Trophoblast cell (in vitro differentiated cells and primary cell): ENCODE results near the gene NRXN3.

Experiments used
- DNase-seq, 2 donors: peaks; one replicate each; pipeline ENCODE4 v3.0.0-alpha.2; 2016
- H2AFZ ChIP-seq: 2 replicates; pipeline ENCODE4 v1.6.1; 2013; ENCODE audit warnings: low read length, moderate library complexity, mild to moderate bottlenecking; ENCODE audit not compliant: insufficient read depth, poor library complexity
- H2AK5ac ChIP-seq: 2 replicates; pipeline ENCODE4 v1.6.1; 2013; ENCODE audit warnings: mild to moderate bottlenecking, low read length
- H2BK120ac ChIP-seq: 2 replicates; pipeline ENCODE4 v1.6.1; 2013; ENCODE audit warnings: low read length, mild to moderate bottlenecking, moderate library complexity; ENCODE audit not compliant: insufficient read depth, poor library complexity
- H2BK12ac ChIP-seq: 2 replicates; pipeline ENCODE4 v1.6.1; 2013; ENCODE audit warnings: mild to moderate bottlenecking, low read length, moderate library complexity
- H2BK5ac ChIP-seq: 2 replicates; pipeline ENCODE4 v1.6.1; 2013; ENCODE audit warnings: low read length, low read depth, moderate library complexity, mild to moderate bottlenecking; ENCODE audit not compliant: poor library complexity
- H3K14ac ChIP-seq: 2 replicates; pipeline ENCODE4 v1.6.1; 2013; ENCODE audit warnings: mild to moderate bottlenecking, low read length
- H3K18ac ChIP-seq: 2 replicates; pipeline ENCODE4 v1.6.1; 2013; ENCODE audit warnings: mild to moderate bottlenecking, low read length
- H3K23ac ChIP-seq: 2 replicates; pipeline ENCODE4 v1.6.1; 2013; ENCODE audit warnings: low read length
- H3K27ac ChIP-seq: 2 replicates; pipeline ENCODE4 v1.5.1; 2013; ENCODE audit warnings: low read depth, mild to moderate bottlenecking, inconsistent platforms, low read length, moderate library complexity
- H3K27me3 ChIP-seq: 2 replicates; pipeline ENCODE4 v1.6.1; 2013; ENCODE audit warnings: inconsistent platforms, mild to moderate bottlenecking, low read length, moderate library complexity; ENCODE audit not compliant: insufficient read depth
- H3K36me3 ChIP-seq, 2 experiments: 1 replicate in 1 of 2; 2 replicates in 1 of 2; pipeline ENCODE4 v1.6.1; 2013; ENCODE audit warnings: low read length in 2 of 2, mild to moderate bottlenecking in 2 of 2, moderate library complexity in 1 of 2; ENCODE audit not compliant: insufficient read depth in 2 of 2, control insufficient read depth in 1 of 2
- H3K4ac ChIP-seq: 2 replicates; pipeline ENCODE4 v1.6.1; 2013; ENCODE audit warnings: low read depth, mild to moderate bottlenecking, low read length, moderate library complexity
- H3K4me1 ChIP-seq, 2 experiments: 1 replicate in 1 of 2; 2 replicates in 1 of 2; pipeline ENCODE4 v1.6.1; 2013; ENCODE audit warnings: low read length in 2 of 2, mild to moderate bottlenecking in 2 of 2, moderate library complexity in 1 of 2; ENCODE audit not compliant: insufficient read depth in 2 of 2, control insufficient read depth in 1 of 2
- H3K4me2 ChIP-seq: 2 replicates; pipeline ENCODE4 v1.6.1; 2013; ENCODE audit warnings: inconsistent platforms, mild to moderate bottlenecking, low read length, moderate library complexity
- H3K4me3 ChIP-seq: 2 replicates; pipeline ENCODE4 v1.5.1; 2013; ENCODE audit warnings: mild to moderate bottlenecking, low read depth, low read length, inconsistent platforms
- H3K79me1 ChIP-seq: one replicate; pipeline ENCODE4 v1.6.1; 2013; ENCODE audit warnings: low read length
- H3K79me2 ChIP-seq: 2 replicates; pipeline ENCODE4 v1.6.1; 2013; ENCODE audit warnings: low read length, mild to moderate bottlenecking; ENCODE audit not compliant: control insufficient read depth, insufficient read depth, poor library complexity
- H3K9ac ChIP-seq: 2 replicates; pipeline ENCODE4 v1.6.1; 2013; ENCODE audit warnings: mild to moderate bottlenecking, low read length
- H3K9me3 ChIP-seq: 2 replicates; pipeline ENCODE4 v1.6.1; 2013; ENCODE audit warnings: low read depth, mild to moderate bottlenecking, control low read depth, inconsistent platforms, low read length; ENCODE audit not compliant: insufficient read depth
- H4K12ac ChIP-seq: 2 replicates; pipeline ENCODE4 v1.6.1; 2013; ENCODE audit warnings: low read depth, mild to moderate bottlenecking, low read length, moderate library complexity
- H4K8ac ChIP-seq: 2 replicates; pipeline ENCODE4 v1.6.1; 2013; ENCODE audit warnings: low read depth, mild to moderate bottlenecking, low read length, moderate library complexity
- H4K91ac ChIP-seq: one replicate; pipeline ENCODE4 v1.6.1; 2013; ENCODE audit warnings: low read depth, mild to moderate bottlenecking, low read length, moderate library complexity
- WGBS: extraction: QIAGEN DNeasy Blood & Tissue Kit; methylation state at CpG from one replicate; pipeline ENCODE4 v1.1.7; 2013; ENCODE audit warnings: missing lambda C conversion rate; ENCODE audit not compliant: insufficient read length, insufficient coverage; ENCODE audit errors: extremely low coverage; 5-methylcytosine and 5-hydroxymethylcytosine counted together

Gene NRXN3

DNA sequence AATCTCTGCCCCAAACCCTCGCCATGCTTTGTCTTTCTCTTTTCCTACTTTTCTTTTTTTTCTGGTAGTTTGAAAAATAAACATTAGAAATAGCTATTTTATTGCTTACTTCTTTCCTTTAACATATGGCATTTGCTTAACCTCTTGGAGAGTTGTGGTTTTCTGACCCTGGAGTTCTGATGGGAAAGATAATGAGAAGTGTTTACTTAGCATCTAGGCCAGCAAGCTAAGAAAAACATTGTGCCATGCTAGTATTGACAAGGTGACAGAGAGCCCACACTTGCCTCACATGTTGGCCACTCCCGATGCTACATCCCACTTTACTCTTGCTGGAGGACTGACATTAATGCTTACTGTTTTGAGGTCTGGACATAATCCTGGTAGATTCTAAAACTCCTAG lies 1154.9 kb downstream of the NRXN3 start:
- Histone ChIP-seq H2AK5ac (no peak overlapping the region), H4K8ac (no peak overlapping the region), H3K18ac (no peak overlapping the region), H2BK12ac (no peak overlapping the region), H2BK5ac (no peak overlapping the region), H2AFZ (no peak overlapping the region), H2BK120ac (no peak overlapping the region), H3K4ac (no peak overlapping the region), H3K9me3 (no peaks in the 10 kb centered on the region), H3K4me1 (no peaks in the 10 kb centered on the region), H3K9ac (no peak overlapping the region), H3K23ac (no peak overlapping the region), H3K27me3 (no peaks in the 10 kb centered on the region), H4K12ac (no peak overlapping the region), H4K91ac (no peak overlapping the region), H3K14ac (no peak overlapping the region), H3K4me3 (no peak overlapping the region), H3K27ac (peak overlapping the region; percentile 10), H3K36me3 (no peaks in the 10 kb centered on the region), H3K79me2 (no peaks in the 10 kb centered on the region), H3K4me2 (no peak overlapping the region), H3K79me1 (no peaks in the 10 kb centered on the region)
- no peak for DNase-seq
- no CpG with 5 or more reads among the region's 2 CpGs for WGBS

DNA sequence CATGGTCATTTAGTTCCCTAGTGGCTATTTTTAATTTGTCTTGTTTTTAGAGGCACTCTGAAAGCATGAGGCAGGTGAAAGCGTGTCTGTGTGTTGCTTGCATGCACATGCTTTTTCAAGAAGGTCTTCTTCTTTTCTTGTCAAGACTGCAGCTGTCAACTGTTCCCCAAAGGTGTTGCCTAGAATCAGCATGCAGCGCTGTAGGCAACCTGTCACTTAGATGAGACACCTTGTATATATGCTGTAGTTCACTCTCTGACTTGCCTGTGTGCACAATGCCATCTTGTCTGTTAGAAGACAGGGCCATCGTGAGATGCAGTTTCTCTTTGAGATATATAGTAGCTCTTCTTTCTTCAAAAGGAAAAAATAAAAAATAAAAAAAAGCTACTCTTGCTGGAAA lies 1155.4 kb downstream of the NRXN3 start:
- Histone ChIP-seq H4K8ac (no peak overlapping the region), H3K79me1 (no peaks in the 10 kb centered on the region), H3K27ac (no peak overlapping the region), H2BK12ac (no peak overlapping the region), H2AFZ (no peak overlapping the region), H3K4me3 (no peak overlapping the region), H3K4ac (no peak overlapping the region), H3K23ac (no peak overlapping the region), H3K9me3 (no peaks in the 10 kb centered on the region), H2BK5ac (no peak overlapping the region), H2AK5ac (no peak overlapping the region), H3K14ac (no peak overlapping the region), H3K9ac (no peak overlapping the region), H3K36me3 (no peaks in the 10 kb centered on the region), H3K4me1 (no peaks in the 10 kb centered on the region), H3K4me2 (no peak overlapping the region), H4K91ac (no peak overlapping the region), H3K79me2 (no peaks in the 10 kb centered on the region), H2BK120ac (no peak overlapping the region), H3K27me3 (no peaks in the 10 kb centered on the region), H3K18ac (no peak overlapping the region), H4K12ac (no peak overlapping the region)
- no CpG with 5 or more reads among the region's 3 CpGs for WGBS
- no peak for DNase-seq

DNA sequence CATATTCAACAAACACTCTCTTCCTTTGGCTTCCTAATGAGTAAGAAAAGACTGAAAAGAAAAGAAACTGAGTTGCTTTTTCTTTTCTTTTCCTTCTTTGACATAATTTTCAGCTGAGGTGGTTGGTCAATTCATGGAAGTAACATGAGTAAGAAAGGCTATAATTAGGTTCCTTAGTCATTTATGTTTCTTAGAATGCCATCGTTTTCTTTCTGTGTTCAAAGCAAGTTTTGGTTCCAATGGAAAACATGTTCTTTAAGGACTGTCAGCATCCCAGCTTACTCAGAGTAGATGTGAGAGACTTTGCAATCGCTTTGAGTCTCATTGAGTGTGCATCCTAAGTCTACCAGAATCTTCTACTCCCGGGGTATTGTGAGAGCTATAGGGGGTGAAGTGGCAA lies 1158.7 kb downstream of the NRXN3 start:
- DNase-seq = no peak
- Histone ChIP-seq H3K4me3 (no peak overlapping the region), H3K9ac (no peak overlapping the region), H2AFZ (no peak overlapping the region), H3K4ac (no peak overlapping the region), H3K4me2 (no peak overlapping the region), H3K14ac (no peak overlapping the region), H3K23ac (no peak overlapping the region), H2BK5ac (no peak overlapping the region), H4K12ac (no peak overlapping the region), H3K18ac (no peak overlapping the region), H3K27me3 (no peaks in the 10 kb centered on the region), H2BK12ac (no peak overlapping the region), H3K9me3 (no peaks in the 10 kb centered on the region), H4K8ac (no peak overlapping the region), H3K4me1 (peaks cover 0 to 2% of the 10 kb centered on the region in 2 experiments), H4K91ac (no peak overlapping the region), H3K27ac (no peak overlapping the region), H2BK120ac (no peak overlapping the region), H3K79me1 (no peaks in the 10 kb centered on the region), H3K79me2 (no peaks in the 10 kb centered on the region), H3K36me3 (no peaks in the 10 kb centered on the region), H2AK5ac (no peak overlapping the region)
- WGBS = no CpG with 5 or more reads among the region's 3 CpGs

DNA sequence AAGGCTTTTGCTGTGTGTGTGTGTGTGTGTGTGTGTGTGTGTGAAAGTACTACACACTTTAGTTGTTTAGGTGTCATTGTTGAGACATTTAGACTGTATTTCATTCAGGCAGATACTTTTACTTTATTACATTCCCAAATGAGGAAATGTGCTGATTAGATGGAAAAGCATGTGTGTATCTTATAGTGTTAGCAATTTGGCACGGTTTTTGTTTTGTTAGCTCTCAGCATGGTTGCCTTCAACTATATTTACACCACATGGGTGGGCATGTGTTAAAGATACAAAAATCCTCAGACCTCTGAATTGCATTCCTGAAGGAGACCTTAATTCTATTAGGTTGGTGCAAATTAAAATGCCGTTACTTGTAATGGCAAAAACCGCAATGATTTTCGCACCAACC lies 1161.7 kb downstream of the NRXN3 start:
- no peak overlapping the region for H3K9ac ChIP-seq
- DNase-seq = no peak
- no peak overlapping the region for H3K18ac ChIP-seq
- no peak overlapping the region for H2AFZ ChIP-seq
- WGBS = no CpG with 5 or more reads among the region's 4 CpGs
- H3K14ac ChIP-seq = no peak overlapping the region
- no peak overlapping the region for H3K27ac ChIP-seq
- no peak overlapping the region for H3K4ac ChIP-seq
- H2BK5ac ChIP-seq = no peak overlapping the region
- H3K4me1 ChIP-seq = peaks cover 0 to 2% of the 10 kb centered on the region in 2 experiments
- no peak overlapping the region for H3K23ac ChIP-seq
- H3K9me3 ChIP-seq = no peaks in the 10 kb centered on the region
- H3K79me2 ChIP-seq = no peaks in the 10 kb centered on the region
- H2AK5ac ChIP-seq = no peak overlapping the region
- H2BK120ac ChIP-seq = no peak overlapping the region
- no peak overlapping the region for H3K4me2 ChIP-seq
- H4K91ac ChIP-seq = no peak overlapping the region
- H3K4me3 ChIP-seq = no peak overlapping the region
- H4K8ac ChIP-seq = no peak overlapping the region
- H3K79me1 ChIP-seq = no peaks in the 10 kb centered on the region
- H3K27me3 ChIP-seq = no peaks in the 10 kb centered on the region
- H4K12ac ChIP-seq = no peak overlapping the region
- no peak overlapping the region for H2BK12ac ChIP-seq
- no peaks in the 10 kb centered on the region for H3K36me3 ChIP-seq
